Activated naive CD8-positive, alpha-beta T cell (primary cell): ENCODE data around the gene TRAF3.
A peak's percentile ranks its signal among the peaks of the same experiment; 100 is the strongest.
"Not testable (repeated sequence)": the region's sequence is repeated elsewhere in the genome, so short reads cannot be mapped to it uniquely, and the experiment has no call there.

Experiments used
- H3K27ac Mint-ChIP-seq: one replicate; pipeline ENCODE4 v1.8.0; 2021; ENCODE audit warnings: mixed read lengths
- H3K27me3 Mint-ChIP-seq: one replicate; pipeline ENCODE4 v1.8.0; 2021; ENCODE audit warnings: mixed read lengths
- H3K36me3 Mint-ChIP-seq: one replicate; pipeline ENCODE4 v1.8.0; 2021; ENCODE audit warnings: mixed read lengths
- H3K4me1 Mint-ChIP-seq: one replicate; pipeline ENCODE4 v1.8.0; 2021; ENCODE audit warnings: low read depth, mixed read lengths
- H3K4me3 Mint-ChIP-seq: one replicate; pipeline ENCODE4 v1.8.0; 2021; ENCODE audit warnings: mild to moderate bottlenecking, mixed read lengths
- H3K9me3 Mint-ChIP-seq: one replicate; pipeline ENCODE4 v1.8.0; 2021; ENCODE audit warnings: low read depth, mixed read lengths

The TRAF3 gene

DNA sequence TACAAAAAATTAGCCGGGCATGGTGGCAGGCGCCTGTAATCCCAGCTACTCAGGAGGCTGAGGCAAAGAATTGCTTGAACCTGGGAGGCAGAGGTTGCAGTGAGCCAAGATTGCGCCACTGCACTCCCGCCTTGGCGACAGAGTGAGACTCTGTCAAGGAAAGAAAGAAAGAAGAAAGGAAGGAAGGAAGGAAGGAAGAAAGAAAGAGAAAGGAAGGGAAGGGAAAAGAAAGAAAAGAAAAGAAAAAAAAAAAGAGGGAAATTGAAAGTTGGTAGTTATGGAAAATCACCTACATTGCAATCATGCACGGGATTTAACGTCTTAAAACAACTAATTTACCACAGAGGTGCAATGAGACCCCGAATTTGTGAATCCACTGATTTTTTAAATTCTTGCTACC, 11.5 kb upstream of the TRAF3 start:
- H3K9me3 Mint-ChIP-seq, H3K4me1 Mint-ChIP-seq, H3K27me3 Mint-ChIP-seq, H3K36me3 Mint-ChIP-seq, H3K4me3 Mint-ChIP-seq, H3K27ac Mint-ChIP-seq: not testable (repeated sequence)

DNA sequence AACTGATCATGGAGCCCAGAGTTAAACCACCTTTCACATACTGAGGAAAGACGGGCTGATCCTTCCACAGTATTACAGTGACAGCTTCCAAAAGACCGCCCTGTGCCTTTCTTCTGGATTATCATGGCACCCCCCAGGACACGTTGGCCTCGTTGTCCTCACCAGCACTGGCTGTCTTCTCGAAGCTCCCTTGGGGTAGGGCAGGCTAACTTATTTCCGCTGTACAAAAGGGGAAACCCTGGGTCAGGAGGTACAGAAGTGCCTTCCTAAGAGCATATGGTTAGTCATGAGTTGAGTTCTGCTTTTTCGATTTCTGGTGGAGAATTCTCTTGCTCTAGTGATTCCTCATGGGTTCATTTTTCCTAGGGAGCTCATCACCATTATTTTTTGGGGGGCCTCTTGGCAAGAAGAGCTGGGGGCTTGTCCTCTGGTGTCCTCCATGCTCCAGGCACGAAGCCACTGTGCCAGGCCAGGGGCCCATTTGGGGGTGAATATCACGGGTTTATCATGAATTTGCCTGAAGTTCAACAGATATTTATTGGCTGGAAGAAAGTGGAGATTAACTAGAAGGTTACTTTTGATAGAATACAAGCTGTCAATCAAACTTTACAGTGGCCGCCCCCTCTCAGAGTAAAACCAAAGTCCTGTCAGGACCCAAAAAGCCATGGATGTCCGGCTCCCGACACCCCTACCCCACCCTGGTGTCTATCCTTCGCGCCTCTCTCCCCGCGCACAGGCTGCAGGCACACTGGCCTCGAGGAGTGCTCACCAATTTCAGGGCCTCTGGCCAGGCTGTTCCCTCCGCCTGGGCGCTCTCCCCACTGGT, 8.8 kb upstream of the TRAF3 start:
- no peaks in the 10 kb centered on the region for H3K9me3 Mint-ChIP-seq
- H3K27me3 Mint-ChIP-seq, result no peaks in the 10 kb centered on the region
- no peaks in the 10 kb centered on the region for H3K36me3 Mint-ChIP-seq
- no peak overlapping the region for H3K27ac Mint-ChIP-seq
- H3K4me1 Mint-ChIP-seq, result peaks cover 3% of the 10 kb centered on the region
- no peak overlapping the region for H3K4me3 Mint-ChIP-seq

DNA sequence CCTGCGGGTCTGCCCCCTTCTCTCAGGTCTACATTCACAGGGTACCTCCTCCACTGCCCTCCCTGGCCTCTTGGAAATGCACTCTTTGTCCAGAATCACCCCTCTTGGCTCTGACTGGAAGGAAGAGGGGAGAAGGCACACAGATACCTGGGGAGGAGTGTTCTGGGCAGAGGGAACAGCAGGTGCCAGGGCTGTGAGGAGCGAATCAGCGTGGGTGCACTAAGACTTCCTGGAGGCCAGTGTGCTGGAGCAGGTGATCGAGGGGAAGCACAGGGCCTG, 8.3 kb upstream of the TRAF3 start:
- no peak overlapping the region for H3K4me3 Mint-ChIP-seq
- H3K9me3 Mint-ChIP-seq, result no peaks in the 10 kb centered on the region
- peaks cover 3% of the 10 kb centered on the region for H3K4me1 Mint-ChIP-seq
- no peaks in the 10 kb centered on the region for H3K27me3 Mint-ChIP-seq
- no peak overlapping the region for H3K27ac Mint-ChIP-seq
- H3K36me3 Mint-ChIP-seq, result no peaks in the 10 kb centered on the region

DNA sequence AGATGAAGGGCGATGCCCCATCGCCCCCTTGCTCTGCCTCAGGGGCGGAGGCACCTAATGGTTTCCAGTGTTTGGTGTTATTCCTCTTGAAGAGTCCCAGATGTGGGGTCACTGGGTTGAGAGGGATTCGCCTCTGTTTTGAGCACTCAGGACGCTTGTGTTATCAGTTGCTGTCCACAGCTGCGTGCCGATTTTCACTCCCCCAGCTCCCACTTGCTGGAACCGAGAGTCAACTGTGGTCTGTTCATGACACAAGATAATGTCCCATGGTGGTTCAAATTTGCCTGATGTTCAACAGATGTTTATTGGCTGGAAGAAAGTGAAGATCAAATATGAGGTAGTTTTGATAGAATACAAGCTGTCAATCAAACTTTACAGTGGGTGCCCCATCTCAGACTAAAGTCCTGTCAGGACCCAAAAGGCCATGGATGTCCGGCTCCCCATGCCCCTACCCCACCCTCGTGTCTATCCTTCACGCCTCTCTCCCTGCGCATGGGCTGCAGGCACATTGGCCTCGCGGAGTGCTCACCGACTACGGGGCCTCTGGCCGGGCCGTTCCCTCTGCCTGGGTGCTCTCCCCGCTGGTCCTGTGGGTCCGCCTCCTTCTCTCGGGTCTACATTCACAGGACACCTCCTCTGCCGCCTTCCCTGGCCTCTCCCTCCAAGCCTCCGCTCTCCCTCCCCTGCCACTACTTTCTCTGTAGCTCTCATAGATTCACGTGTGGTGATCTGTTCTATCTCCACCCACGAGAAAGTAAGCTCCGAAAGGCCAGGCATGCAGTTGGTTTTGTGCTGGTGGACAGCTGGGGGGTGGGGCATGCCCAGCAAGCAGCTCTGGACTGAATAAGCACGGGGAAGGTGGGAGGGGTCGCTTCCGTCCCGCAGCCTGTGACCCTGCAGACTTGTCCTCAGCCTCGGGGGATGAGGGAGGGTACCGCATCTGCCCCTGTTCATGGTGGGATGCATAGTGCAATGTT, 6.8 kb upstream of the TRAF3 start:
- H3K4me1 Mint-ChIP-seq, result peaks cover 12% of the 10 kb centered on the region
- no peaks in the 10 kb centered on the region for H3K27me3 Mint-ChIP-seq
- no peak overlapping the region for H3K27ac Mint-ChIP-seq
- H3K4me3 Mint-ChIP-seq, result no peak overlapping the region
- no peaks in the 10 kb centered on the region for H3K9me3 Mint-ChIP-seq
- H3K36me3 Mint-ChIP-seq, result no peaks in the 10 kb centered on the region

DNA sequence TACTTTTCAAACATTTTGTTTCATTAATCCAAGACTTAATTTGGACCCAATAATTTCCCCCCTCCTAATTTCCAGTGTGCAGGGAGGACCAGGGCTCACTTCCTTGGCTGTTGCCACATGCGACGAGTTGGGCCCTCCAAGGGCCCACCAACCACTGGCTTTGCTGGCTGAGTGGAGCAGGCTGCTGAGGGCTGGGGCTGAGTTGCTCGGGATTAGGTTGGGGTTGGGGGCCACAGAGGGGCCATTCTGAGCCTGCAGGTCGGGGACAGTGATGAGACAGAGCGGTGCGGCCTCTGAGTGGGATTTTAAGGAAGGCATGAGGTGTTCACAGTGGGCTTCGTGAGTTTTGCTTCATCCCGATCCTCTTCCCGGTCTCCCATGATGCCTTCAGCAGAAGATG, 6.1 kb upstream of the TRAF3 start:
- no peaks in the 10 kb centered on the region for H3K27me3 Mint-ChIP-seq
- no peak overlapping the region for H3K27ac Mint-ChIP-seq
- H3K4me1 Mint-ChIP-seq, result peaks cover 18% of the 10 kb centered on the region
- no peak overlapping the region for H3K4me3 Mint-ChIP-seq
- H3K9me3 Mint-ChIP-seq, result no peaks in the 10 kb centered on the region
- H3K36me3 Mint-ChIP-seq, result no peaks in the 10 kb centered on the region

DNA sequence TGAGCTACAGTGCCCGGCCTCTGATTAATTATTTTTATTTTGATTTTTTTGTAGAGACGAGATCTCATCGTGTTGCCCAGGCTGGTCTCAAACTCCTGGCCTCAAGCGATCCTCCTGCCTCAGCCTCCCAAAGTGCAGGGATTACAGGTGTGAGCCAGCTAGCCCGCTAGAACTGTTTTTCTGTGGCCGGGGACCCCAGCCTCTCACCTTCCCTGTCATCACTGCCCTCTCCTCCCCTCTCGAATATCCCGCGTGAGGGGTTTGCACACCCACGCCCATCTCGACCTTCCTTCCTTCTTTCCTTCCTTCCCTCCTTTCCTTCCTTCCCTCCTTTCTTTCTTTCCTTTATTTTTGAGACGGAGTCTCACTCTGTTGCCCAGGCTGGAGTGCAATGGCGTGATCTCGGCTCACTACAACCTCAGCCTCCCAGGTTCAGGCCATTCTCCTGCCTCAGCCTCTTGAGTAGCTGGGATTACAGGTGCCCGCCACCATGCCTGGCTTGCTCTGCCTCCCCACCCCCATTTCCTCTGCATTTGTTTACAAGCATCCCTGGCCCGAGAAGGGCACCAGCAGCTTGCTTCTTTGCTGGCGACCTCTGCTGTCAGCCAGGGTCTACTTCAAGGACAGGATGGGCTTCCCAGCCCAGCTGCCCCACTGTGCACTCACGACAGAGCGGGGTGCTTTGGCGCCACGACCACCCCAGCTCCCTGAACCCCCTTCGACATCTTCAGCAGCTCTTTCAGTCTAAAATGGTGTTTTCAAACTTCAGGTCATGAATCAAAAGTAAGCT, 4.3 kb upstream of the TRAF3 start:
- Mint-ChIP-seq H3K4me3 (no peak overlapping the region), H3K27ac (no peak overlapping the region), H3K9me3 (no peaks in the 10 kb centered on the region), H3K36me3 (no peaks in the 10 kb centered on the region), H3K4me1 (peaks cover 24% of the 10 kb centered on the region), H3K27me3 (no peaks in the 10 kb centered on the region)

DNA sequence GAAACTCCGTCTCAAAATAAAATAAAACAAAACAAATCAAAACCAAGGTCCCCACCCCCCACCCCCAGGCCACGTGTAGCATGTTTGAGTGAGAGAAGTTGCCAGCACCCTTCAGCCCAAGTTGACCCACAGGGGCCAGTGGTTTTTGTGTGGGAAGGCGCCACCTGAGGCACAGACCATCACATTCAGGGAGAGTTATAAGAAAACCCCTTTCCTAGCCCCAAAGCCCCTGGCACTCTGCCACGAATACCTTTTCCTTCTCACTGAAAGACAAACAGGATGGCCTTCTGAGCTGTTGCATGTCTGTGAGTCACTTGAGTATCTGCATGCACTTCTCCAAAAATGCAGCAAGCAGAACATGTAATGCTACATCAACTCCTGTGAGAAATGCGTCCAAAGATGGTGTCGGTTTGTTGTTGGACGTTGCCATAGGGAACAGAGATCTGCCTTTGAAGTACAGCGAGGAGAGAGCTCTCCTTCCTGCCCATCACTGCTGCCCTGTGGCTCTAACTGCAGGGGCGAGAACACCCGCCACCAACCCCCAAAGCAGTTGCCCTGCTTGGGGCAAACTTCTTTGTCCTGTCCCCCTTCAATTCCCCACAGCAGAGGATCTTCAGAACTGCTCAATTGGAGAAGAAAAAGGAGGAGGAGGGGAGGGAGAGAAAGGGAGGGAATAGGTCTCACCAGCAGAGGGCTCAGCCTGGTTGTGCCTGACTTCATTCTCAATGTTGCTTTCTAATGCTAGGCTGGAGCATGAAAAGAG, 2.7 kb upstream of the TRAF3 start:
- Mint-ChIP-seq H3K27me3 (no peaks in the 10 kb centered on the region), H3K36me3 (peaks cover 7% of the 10 kb centered on the region), H3K4me3 (peak overlapping the region; percentile 36), H3K9me3 (no peaks in the 10 kb centered on the region), H3K27ac (peak overlapping the region; percentile 67), H3K4me1 (peaks cover 34% of the 10 kb centered on the region)

DNA sequence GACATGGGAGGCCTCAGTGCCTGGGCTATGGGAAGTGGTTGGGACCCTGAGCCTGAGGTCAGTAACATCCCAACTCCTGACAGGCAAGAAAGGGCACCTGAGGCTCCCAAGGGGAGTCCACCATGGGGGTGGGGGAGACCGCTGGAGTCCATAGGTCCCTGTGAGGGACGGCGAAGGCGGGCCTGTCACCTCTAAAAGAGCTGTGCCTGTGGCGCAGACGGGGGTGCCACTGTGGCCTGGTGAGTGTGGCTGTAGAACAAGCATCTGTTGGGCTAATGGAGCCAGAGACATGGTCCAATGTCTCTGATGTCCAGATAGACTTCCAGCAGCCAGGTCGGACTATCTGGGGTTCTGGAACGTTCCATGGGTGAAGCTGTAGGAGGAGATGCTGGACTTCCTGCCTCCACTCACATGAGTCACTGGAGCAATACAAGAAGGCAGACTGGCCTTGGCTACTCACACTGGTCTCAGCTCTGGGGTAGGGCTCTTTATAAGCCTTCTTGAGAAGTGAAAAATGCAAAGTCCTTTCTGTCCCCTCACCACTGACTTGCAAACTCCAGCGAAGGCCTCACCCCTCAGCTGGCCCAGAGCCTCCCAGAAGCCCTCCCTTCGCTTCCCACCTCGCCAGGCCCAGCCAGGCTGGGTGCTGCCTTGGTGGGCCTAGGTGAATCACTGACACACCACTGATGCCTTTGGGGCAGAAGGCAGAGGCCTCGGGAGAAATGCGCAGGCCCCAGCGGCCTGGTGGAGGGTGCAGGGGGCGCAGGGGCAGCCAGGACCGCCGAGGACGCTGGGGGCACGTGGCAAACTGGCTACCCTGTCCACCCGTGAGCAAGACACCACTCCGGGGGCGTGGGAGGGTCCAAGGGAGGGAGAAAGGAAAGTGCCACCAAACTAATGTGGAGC, 1.1 kb upstream of the TRAF3 start:
- Mint-ChIP-seq H3K9me3 (no peaks in the 10 kb centered on the region), H3K4me3 (peak overlapping the region; percentile 84), H3K27me3 (no peaks in the 10 kb centered on the region), H3K4me1 (peaks cover 48% of the 10 kb centered on the region), H3K36me3 (peaks cover 16% of the 10 kb centered on the region), H3K27ac (peak overlapping the region; percentile 93)

DNA sequence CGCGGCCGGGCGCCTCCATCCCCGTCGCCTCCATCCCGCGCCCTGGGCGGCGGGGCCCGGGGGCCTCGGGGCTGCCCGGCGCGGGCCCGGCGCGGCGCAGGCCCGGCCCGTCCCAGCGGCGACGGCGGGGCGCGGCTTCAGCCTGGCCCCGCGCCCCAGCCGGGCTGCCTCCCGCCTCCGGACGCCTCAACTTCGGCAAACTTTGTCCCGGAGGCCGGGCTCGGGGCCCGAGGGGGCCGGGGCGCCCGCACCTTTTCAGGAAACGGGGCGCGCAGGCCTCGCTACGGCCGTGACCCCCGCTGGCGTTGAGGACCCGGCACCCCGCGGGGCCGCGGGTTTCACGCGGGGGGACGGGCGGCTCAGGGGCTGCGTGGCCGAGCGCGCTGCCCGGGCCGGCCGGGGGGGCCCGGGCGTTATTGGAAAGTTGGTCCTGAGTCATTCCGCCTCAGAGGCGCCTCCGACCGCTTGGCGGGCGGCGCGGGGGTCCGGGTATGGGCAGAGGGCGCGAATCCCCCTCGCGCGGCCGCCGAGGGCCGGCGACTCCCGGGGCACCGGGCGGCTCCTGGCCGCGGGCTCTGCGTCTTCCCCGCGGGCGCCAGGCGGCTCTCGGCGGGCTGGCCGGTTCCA, 575 bp downstream of the TRAF3 start:
- H3K27me3 Mint-ChIP-seq, result no peaks in the 10 kb centered on the region
- H3K4me3 Mint-ChIP-seq, result peak overlapping the region; percentile 93
- no peaks in the 10 kb centered on the region for H3K9me3 Mint-ChIP-seq
- peaks cover 16% of the 10 kb centered on the region for H3K36me3 Mint-ChIP-seq
- H3K4me1 Mint-ChIP-seq, result peaks cover 57% of the 10 kb centered on the region
- H3K27ac Mint-ChIP-seq, result peak overlapping the region; percentile 91

DNA sequence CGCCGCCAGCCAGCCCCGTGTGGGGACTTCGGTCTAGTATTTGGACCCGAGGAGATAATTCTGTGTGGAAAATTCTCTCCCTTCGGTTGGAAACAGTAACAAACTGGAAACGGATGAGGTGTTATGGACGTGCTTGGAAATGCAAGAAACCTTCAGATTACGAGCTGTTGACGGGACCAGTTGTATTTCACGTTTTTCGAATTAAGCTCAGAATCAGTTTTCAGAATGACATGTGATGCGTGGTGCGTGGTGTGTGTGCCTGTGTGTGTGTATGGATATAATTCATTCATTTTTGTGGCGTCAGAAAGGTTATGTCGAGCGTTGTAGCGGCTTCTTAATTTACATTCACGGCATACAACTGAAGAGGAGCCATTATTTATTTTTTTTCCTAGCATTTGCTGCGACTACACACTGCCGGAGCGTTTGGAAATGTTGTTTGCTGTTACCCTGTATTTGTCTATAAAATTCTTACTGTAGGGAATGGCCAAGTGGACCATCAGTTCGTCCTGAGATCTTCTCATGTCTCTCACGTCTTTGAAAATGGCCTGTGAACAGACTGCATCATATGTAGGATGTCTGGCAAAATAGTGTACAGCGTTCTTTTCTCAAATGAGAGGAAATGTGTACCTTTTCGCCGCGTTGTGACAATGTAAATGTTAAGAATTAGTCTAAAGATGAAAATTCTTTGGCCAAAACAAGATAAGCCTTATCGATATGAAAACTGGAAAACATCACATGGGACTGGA, 1.3 kb downstream of the TRAF3 start:
- Mint-ChIP-seq H3K4me3 (peak overlapping the region; percentile 93), H3K27ac (peak overlapping the region; percentile 91), H3K4me1 (peaks cover 64% of the 10 kb centered on the region)

DNA sequence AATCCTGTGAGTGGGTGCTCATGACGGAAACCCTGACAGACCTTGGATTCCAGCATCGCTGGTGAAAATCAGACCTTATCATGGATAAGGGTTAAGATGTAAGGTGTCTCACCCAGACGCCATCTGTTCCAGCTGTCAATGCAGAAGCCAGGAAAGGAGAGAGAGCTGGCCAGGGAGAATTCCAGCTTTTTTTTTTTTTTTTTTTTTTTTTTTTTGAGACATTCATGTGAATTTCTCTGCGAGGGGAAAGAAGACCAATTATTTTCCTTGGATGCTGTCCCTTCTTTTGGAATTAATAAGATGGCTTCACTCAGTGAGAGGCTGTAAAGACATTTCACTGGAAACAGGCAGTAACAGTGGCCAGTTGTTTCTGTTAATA, 1.8 kb downstream of the TRAF3 start:
- Mint-ChIP-seq H3K4me3 (peak overlapping the region; percentile 93), H3K36me3 (peaks cover 16% of the 10 kb centered on the region), H3K27me3 (no peaks in the 10 kb centered on the region), H3K4me1 (peaks cover 69% of the 10 kb centered on the region), H3K9me3 (no peaks in the 10 kb centered on the region), H3K27ac (peak overlapping the region; percentile 91)

More for the DNA sequence above, 1.3 kb downstream of the TRAF3 start:
- no peaks in the 10 kb centered on the region for H3K9me3 Mint-ChIP-seq
- H3K27me3 Mint-ChIP-seq, result no peaks in the 10 kb centered on the region
- peaks cover 16% of the 10 kb centered on the region for H3K36me3 Mint-ChIP-seq

DNA sequence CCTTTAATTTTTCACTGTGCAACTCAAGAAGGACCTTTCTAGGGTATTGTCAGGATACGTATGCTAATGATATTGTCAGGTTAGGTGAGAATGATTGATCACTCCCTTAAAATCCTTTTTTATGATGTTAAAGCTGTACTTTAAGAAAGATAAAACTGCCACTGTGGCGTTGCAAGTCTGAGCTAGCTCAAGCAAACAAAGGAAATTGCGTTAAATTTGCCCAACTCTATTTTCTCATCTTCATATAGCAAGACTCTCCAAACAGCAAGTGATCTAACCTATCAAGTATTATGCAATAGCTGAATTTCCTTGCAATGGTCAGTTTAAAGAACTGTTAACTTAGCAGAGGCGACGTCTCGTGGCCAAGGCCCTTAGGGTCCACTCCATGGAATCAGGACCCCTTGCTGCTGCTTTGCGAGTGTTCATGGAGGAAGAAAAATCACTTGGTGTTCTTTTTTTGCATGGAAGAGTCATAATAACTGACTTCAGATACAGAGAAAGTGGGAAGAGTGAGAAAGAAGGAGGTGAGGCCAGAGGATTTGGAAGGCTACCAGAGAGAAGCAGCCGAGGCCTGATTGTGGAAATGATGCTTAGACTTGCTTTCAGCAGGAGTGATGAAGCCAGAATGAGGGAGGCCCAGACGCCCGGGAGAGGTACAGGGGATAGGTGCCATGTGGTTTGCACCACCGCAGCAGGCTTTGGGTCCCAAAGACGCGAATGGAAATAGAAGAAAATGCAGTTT, 2.5 kb downstream of the TRAF3 start:
- H3K36me3 Mint-ChIP-seq, result peaks cover 16% of the 10 kb centered on the region
- H3K4me3 Mint-ChIP-seq, result peak overlapping the region; percentile 93
- H3K9me3 Mint-ChIP-seq, result no peaks in the 10 kb centered on the region
- no peaks in the 10 kb centered on the region for H3K27me3 Mint-ChIP-seq
- peak overlapping the region; percentile 91 for H3K27ac Mint-ChIP-seq
- peaks cover 67% of the 10 kb centered on the region for H3K4me1 Mint-ChIP-seq
